Measurements from ENCODE around the gene GNG12.

GNG12 gene

DNA sequence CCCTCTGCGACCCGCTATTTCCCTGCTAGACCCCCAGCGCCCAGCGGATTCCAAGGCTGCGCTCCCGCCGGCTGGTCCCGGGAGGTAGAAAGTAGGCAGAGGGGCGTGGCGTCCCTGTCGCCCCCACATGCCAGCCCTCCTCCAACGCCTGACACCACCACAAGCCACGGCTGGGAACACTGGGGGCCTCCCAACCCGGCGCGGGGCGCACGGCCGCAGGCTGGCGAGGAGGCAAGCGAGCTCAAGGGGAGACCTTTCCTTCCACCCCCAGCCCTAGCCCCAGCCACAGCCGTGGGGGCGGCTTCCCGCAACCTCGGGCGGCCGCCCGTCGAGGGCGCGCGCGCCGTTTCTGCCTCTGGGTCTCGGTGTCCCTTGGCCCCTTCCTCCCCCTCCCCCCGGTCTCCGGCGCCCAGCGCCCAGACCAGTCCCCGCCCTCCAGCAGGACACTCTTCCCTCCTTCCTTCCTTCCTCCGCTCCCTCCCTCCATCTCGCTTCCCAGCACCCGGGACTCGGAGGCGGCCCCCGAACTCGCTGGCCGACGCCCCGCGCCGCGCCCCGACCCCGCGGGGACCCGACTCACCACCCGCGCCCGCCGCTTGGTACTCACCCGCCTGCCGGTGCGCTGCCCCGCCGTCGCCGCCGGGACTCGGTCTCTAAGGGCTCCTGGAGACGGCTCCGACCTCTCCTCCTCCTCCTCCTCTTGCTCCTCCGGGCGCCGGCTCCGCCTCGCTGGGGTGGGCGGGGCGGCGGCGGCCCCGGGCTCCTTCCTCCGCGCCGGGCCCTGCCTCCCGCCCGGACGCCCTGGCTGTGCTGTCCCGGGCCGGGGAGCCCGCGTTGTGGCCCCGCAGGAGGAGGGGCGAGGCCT is at the start of gene GNG12:
Gene GNG12 (minus strand): TSS at position 731 of the 865 bp plus-strand sequence. CDS start 125,781 bp downstream, outside the sequence.
- peak; percentile 77 for DNase-seq (ENCODE audit: low spot score)

DNA sequence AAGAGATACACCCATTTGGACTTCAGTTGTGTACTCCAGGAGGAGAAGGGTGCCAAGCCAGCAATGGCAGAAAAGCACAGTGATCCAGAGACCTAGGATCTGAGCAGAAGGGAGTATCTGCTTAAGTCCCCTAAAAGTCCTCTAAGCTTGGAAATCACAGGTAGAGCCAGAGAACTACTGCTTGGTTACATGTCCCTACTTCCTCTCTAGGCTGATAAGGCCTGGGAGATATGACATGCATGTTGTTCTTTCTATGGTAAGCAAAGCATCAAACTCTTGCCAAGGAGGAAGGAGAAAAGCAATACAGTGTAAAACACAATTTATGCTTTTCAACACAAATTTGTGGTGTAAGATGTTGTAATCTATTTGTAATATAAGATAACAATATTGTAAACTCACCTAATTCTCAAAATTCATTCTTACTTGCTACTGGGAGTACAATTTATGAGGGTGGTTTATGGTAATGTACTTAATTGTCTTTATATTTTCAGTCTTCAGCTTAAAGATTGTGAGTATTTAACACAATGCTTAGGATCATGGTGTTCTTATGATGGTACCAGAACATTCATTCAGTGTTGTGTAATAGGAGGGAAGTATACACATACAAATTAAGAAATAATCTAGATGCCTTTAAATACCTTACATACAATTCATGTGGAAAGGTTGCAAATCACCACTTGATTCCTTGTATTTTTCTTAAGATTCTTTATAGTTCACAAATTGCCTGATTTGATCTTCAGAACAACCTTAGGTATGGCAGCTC is 49.1 kb upstream of the GNG12 start:
- no peak for DNase-seq (ENCODE audit: low spot score)

DNA sequence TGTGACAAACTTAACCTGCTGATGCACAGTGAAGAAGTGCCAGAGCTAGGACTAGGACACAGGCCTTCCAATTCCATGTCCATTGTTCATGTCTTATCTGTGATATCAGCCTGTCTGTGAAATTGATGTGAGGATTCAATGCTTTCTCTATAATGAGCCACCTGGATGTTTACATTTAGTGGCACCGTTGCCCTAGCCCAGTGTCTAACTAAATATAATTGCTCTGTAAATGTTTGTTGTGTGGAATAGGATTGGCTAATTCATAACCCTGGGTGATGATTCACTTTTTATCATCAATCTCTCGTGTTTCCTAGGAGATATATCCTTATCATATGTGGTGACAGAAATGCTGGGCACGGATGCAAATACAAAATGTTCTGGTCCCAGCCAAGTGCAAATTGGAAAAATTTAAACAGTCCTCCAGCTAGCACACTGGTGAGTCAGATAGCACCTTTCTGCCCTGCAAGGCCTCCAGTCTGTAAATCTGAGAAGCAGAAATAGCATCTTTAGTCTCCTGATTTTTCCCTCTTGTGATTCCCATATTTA is 46.9 kb upstream of the GNG12 start:
- peak; percentile 40 for DNase-seq (ENCODE audit: low spot score)

DNA sequence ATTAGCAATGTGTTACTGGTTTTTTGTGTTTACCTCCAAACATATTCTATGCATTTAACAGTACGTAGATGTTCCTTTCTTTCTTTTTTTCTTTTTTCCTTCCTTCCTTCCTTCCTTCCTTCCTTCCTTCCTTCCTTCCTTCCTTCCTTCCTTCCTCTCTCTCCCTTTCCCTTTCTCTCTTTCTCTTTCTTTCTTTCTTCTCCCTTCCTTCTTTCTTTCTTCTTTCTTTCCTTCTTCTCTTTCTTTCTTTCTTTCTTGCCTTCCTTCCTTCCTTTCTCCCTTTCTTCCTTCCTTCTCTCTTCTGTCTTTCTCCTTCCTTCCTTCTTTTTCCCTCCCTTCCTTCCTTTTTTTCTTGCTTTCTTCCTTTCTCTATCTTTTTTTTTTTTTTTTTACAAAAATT is 46.2 kb upstream of the GNG12 start:
- no peak for DNase-seq (ENCODE audit: low spot score)

DNA sequence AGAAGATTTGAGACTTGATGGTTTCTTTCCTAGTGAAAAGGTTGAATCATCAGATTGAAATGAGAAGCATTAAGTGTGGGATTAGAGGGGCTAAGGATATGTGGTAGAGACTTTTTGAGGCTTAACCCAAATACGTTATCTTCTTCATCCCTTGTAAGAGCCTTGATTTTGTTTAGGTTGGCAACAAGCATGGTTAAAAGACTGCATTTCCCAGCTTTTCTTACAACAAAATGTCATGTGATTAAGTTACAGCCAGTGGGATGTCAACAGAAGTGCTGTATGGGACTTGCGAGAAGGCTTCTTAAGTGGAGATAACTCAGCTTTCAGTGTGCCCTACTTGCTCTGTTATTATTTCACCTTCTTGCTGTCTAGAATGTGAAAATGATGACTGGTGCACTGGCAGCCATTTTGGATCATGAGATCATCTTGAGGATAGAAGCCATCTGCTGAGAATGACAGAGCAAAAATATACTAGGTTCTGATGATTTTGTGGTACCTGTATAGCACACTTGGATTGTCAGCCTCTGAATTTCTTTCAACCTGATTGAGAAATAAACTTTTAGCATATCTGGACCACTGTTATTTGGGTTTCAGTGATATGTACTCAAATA is 41.3 kb upstream of the GNG12 start:
- DNase-seq (ENCODE audit: low spot score): no peak

DNA sequence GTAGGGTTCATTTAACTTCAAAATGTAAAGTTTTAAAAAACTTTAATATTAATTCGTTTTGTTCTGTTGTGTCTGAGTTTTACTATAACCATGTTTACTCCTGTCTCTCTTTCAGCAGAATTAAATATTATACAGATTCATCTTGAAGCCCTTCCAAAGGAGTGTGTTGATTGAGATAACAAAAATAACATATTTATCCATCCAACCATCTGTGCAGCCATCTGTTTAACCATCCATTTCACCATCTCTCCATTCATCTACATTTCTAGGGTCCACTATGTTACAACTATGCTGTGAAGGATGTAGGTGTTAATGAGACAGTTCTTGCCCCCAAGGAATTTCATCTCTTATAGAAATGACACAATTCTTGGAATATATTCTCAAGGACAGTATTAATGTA is 36.0 kb upstream of the GNG12 start:
- DNase-seq (ENCODE audit: low spot score): no peak

DNA sequence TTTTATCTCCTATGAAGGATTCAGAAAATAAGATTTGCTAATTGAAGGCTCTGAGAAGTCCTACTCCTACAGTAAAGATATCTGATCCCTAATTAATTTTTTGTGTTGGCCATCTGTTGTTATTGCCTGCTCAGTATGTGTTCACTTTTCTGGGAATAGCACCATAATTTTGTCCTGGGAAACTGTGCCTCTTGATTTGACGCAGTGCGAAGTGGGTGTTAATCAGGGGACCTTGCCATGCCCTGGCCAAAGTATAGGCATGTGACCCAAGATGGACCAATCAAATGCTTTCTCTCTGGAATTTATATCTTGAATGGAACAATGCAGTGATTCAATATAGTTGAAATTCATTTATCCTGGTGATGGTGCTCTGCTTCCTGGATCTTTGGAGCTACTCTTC is 30.4 kb upstream of the GNG12 start:
- no peak for DNase-seq (ENCODE audit: low spot score)

DNA sequence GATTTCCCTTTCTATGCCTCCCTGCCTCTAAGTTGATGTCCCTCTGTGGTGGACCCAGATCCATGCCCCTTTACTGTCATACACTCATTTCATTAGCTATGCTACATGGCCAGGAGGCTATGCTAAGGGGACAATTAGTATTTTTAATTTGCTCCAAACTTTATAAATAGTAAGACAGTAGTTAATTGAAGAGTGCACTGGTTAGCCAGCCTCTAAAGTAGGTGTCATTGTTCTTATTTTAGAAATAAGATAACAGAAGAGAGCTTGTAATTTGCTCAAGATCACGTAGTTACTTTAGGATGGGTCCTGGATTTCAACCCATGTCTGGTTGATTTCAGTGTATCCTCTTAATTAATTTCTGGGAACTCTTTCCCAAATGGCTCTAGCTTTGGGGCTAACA is 29.4 kb upstream of the GNG12 start:
- no peak for DNase-seq (ENCODE audit: low spot score)

DNA sequence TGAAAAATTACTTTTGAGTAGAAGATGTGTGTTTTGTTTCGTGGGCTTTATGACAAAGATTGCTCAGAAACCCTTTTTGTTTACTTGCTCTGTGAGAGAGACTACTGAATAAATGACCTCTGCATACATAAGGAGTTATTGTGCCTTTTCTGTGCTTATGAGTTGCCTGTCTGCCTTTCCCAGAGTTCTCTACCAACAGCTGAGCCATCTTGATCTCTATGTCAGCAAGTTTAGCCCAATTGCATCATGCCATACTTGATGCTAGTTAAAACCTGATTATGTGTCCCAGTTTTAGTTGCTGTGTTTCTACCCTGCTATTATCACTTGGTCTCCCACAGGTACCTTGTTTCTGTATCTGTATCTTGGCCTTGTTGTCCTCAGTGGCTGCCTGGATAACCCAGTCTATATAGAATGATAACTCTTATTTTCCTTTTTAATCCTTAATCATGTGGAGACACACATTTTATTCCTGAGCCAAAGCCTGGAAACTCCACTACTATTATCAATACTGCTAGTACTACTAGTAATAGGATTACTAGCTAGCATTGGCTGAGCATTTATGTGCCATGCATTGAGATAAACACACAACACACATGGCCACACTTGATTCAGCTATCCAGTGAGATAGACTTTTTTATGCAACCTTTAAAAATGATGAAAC is 28.7 kb upstream of the GNG12 start:
- DNase-seq (ENCODE audit: low spot score): no peak

DNA sequence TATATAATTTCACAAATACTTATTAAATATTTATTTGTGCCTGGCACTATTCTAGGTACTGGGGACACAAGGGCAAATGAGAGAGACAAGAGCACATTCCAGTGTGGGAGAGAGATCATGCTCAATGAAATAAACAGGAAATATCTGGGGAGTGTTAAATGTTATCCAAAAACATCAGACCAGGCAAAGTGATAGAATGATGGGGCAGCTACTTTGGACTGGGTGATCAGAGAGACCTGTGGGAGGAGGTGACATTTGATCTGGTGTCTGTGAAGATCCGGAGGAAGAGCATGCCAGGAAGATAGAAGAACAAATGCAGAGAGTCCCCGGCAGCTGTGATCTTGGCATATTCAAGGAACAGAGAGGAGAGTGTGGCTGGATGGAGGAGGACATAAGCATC is 27.5 kb upstream of the GNG12 start:
- no peak for DNase-seq (ENCODE audit: low spot score)

DNA sequence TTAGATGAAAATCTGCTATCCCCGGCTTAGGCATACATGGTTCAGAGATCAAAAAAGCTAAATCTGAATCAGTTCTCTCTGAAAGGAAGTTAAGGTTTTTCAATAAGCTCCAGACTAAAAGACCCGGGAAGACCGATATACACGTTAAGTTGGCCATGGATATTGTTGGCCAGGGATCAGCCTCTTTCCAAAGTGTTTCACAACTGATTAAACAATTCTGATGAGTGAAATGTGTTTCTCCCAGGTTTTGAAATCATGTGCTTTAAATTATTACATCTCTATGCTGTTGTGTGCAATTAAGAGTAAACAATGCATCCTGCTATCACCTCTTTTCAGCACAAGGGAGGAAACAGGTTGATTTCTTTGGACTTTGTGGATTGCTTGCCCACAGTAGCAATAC is 23.7 kb upstream of the GNG12 start:
- DNase-seq (ENCODE audit: low spot score): no peak

DNA sequence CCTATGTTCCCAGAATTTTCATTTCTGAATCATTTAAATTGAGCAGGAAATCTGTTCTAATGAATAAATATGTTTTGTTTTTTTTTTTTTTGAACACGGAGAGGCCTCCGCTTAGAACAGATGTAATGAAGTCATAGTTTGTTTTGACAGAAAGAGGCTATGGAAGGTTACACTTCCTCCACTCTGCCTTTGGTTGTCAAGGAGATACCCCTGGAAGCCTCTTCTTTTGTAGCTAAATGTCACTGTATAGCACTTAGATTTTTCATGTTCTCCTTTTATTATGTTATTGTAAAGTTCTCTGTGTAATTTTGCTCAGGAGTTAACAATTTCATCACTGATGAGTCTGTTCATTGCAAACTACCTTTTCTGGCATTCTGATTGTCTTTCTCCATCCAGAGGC is 22.7 kb upstream of the GNG12 start:
- DNase-seq (ENCODE audit: low spot score): no peak

DNA sequence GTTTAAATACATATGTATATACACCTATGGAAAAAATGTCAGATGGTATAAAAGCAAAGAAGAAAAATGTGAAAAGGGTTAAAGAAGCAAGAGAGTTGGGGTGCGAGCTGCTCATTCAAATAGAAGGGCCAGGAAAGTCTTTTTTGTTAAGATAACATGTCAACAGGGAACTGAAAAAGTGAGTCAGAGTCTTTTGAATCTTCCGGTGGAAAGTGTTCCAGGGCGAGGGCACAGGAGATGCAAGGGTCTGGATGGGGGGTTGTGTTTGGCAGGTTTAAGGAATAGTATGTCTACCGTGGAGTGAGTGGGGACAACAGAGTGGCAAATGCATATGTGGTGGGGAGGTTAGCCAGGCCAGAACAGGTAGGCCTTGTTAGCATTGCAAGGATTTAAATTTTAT is 22.2 kb upstream of the GNG12 start:
- no peak for DNase-seq (ENCODE audit: low spot score)

DNA sequence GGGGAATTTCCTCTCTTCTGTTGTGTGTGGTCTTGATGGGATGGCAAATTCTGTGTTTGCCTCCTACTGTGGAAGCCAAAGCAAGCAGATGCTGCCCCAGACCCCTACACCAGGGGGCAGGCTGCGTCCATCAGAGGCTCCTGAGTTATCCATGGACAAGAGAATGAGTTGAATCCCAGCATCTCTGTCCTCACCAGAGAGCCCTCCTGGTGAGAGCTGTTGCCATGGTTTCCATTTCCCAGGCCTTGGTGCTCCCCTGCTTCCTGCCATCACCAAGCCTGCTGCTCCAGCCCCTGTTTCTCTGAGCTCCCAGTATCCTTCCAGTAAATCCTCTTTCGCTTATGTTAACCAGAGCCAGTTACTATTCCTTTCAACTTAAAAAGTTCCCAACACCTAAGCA is 20.4 kb upstream of the GNG12 start:
- DNase-seq (ENCODE audit: low spot score): peak; percentile 64

DNA sequence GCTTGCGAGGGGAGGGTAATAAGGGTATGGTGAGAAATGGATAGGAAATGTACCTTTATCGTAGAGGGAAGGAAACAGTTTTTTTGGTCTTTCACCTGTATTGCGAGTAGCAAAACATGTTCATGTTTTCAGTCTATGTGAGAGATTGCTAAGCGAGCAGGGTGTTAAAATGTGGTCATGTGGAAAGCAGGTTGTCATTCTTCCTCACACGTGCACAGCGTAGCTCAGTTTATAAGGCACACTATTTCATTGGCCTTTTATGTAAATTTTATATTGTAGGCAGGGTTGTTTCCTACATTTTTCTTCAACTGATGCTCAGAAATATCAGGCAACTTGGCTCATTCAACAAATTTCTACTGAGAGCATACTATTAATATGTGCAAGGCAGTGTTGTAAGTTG is 18.5 kb upstream of the GNG12 start:
- no peak for DNase-seq (ENCODE audit: low spot score)

DNA sequence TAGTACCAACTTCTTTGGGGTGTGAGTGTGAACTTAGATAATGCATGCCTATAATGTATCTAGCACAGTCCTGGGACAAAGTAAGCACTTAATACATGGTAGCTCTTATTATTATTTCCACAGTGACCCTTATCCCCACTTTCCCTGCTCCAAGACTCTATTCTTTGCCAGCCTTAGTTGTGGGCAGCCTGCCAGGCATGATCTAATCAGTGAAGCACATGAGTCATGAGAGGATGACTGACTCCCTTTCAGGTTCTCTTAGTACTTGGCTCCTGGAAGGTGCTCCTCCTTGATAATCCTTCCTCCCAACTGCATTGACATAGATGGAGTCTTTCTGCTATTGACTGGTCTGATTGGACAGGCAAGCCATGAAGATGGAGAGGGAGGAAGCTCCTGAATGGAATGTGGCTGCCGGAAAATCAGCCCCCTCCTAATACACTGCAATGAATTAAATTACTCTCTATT is 17.4 kb upstream of the GNG12 start:
- peak; percentile 91 for DNase-seq (ENCODE audit: low spot score)

DNA sequence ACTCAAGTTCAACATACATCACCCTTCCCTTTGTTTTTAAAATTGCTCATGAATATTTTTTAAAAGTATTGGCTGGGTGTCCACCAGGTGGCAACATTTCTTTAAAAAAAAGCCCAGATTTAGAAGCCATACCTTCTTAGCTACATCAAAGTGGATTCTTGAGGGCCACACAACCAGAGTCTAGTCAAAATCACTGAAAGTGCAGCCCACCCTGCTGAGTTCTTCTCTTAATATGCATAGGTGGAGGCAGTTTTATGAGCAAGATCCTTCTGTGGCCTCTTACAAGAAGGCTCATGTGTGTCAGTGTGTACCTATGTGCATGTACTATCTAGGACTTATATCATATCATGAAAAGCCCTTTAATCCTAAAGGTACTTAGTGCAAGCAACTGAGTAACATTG is 16.9 kb upstream of the GNG12 start:
- peak; percentile 69 for DNase-seq (ENCODE audit: low spot score)

DNA sequence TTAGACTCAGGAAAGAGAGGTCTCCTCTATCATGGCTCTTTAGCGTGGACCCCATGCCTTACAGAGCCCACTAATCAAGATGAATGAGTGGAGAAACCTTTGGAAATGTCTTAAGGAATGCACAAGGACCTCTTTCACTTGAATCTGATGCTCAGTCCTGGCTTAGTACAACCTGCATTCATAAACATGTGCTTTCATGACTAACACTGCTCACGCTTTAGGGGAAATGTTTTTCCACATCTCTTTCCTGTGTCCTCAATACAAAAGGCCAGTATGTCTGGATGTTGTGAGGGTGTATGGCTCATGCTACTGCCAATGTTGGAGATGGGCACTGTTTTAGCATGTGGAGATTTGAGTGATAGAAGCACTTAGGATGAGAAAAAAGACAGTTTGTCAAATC is 14.2 kb upstream of the GNG12 start:
- no peak for DNase-seq (ENCODE audit: low spot score)

DNA sequence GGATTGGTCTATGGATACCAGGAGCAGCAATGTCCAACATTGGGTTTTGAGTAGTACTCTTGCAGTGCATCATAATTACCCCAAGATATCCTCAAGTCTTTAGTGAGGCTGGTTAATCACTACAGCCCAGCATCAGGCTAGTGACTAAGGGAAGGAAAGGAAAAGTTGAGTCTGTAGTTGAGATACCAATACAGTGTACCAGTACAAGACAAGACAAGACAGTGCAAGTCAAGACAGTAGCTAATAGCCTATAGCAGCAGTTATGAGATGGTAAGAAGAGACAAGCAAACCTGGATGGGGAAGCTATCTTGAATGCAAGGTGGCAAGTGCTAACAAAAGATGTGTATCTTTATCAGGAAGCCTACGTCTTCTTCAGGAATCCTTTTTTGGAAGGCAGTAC is 13.3 kb upstream of the GNG12 start:
- no peak for DNase-seq (ENCODE audit: low spot score)

DNA sequence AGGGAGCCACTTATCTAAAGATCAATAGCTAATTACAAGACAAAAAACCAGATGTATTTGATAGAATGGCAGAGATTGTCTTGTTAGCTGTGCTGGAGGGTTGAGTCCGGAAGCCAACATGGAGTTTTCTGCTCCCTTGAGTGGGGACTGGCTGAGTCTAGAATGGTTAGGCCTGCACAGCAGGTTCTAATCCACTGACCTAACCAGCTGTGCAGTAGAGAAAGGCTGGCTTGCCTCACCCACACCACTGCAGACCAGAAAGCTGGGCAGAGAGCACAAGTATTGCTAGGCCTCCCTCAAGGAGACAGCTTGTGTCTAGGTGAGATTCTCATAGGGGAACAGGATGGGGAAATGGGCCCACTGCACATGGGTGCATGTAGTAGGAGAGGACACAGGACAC is 11.7 kb upstream of the GNG12 start:
- no peak for DNase-seq (ENCODE audit: low spot score)

DNA sequence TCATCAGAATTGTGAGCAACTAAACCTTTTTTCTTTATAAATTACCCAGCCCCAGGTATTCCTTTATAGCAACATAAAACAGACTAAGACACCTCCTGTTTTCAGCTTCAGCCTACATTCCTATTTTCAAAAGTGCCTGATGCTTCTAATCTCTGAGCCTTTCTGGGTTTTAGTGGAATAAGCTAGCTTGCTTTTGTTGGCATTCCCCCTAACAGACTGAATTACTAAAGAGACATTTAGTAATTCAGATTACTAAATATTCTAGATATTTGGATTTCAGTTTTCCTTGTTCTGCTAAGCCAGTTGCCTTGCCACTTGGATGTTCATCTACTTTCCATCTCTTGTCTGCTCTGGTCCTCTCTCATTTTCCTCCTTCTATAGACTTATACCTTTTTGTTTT is 10.5 kb upstream of the GNG12 start:
- no peak for DNase-seq (ENCODE audit: low spot score)

DNA sequence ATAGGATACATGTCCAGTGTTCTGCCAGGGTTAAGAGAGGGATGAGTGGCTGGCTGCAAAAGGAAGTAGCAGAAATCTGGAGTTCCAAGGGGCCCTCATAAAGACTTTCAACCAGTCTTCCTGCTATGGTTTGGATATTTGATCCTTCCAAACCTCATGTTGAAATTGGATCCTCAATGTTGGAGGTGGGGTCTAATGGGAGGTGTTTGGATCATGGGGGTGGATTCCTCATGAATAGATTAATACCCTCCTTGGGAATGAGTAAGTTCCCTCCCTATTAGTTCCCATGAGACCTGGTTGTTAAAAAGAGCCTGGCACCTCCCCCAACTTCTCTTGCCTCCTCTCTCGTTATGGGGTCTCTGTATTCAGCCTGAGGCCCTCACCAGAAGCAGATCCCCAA is 10.1 kb upstream of the GNG12 start:
- DNase-seq (ENCODE audit: low spot score): no peak
